GM12878 (cell line): ENCODE data around the gene PFKFB2. TPM values are rescaled to one million over a fixed set of nuclear protein-coding genes. Genes with fewer than 3 reads are reported as not detected.
A peak's percentile ranks its signal among the peaks of the same experiment; 100 is the strongest.

Experiments
- BMI1 ChIP-seq: fragments of 450-650 bp; IDR thresholded peaks from 2 replicates; pipeline ENCODE4 v1.6.1; 2016; ENCODE audit warnings: mild to moderate bottlenecking, moderate library complexity, borderline replicate concordance
- IKZF2 ChIP-seq, 2 experiments: fragments of 450-650 bp; IDR thresholded peaks; 2 replicates each; pipeline ENCODE4 v1.6.1; 2017; ENCODE audit warnings: mild to moderate bottlenecking in 2 of 2, moderate library complexity in 2 of 2
- NBN ChIP-seq: fragments of 450-650 bp; IDR thresholded peaks from 2 replicates; pipeline ENCODE4 v1.6.1; 2016
- polyA plus RNA-seq, 11 experiments: library from polyadenylated mRNA; depleted of rRNA in 4 of 11; unstranded in 6 of 11; stranded (reverse) in 5 of 11; fragments of >200 nt; fragmentation: Nextera tagmentation in 4 of 11; fragmentation: Illumina TruSeq in 1 of 11; extraction: Ambion mirVana in 4 of 11; extraction: Trizol in 1 of 11; gene quantifications; 1 replicate in 1 of 11; 2 replicates in 10 of 11; pipeline versions ENCODE4 v1.2.1 to v1.2.3, GENCODE V29; 2011 to 2016; ENCODE audit warnings: inconsistent platforms in 2 of 11, missing spikeins in 2 of 11, low read depth in 1 of 11
- total RNA-seq, 4 experiments: library from RNA; depleted of rRNA in 3 of 4; stranded (reverse); fragments of >200 nt in 3 of 4; fragmentation: Illumina TruSeq in 1 of 4; extraction: Trizol in 1 of 4; gene quantifications; 2 replicates each; pipeline versions ENCODE4 v1.2.1 to v1.2.3, GENCODE V29; 2013 to 2021
- TF ChIP-seq, protein P1 (sequence below): fragments of 450-650 bp; IDR thresholded peaks from 2 replicates; pipeline ENCODE4 v1.6.1; 2016; ENCODE audit warnings: mild to moderate bottlenecking, moderate library complexity, borderline replicate concordance
- TF ChIP-seq, protein P2 (sequence below): fragments of 450-650 bp; IDR thresholded peaks from 2 replicates; pipeline ENCODE4 v1.6.1; 2017; ENCODE audit warnings: mild to moderate bottlenecking, moderate library complexity

Gene PFKFB2
- total and polyA plus RNA-seq, 10 of the 15 experiments (the other 5 are each of a cell fraction or from before 2014, with no cell fraction given): 0.40 to 1.3 (median 1.0) TPM

DNA sequence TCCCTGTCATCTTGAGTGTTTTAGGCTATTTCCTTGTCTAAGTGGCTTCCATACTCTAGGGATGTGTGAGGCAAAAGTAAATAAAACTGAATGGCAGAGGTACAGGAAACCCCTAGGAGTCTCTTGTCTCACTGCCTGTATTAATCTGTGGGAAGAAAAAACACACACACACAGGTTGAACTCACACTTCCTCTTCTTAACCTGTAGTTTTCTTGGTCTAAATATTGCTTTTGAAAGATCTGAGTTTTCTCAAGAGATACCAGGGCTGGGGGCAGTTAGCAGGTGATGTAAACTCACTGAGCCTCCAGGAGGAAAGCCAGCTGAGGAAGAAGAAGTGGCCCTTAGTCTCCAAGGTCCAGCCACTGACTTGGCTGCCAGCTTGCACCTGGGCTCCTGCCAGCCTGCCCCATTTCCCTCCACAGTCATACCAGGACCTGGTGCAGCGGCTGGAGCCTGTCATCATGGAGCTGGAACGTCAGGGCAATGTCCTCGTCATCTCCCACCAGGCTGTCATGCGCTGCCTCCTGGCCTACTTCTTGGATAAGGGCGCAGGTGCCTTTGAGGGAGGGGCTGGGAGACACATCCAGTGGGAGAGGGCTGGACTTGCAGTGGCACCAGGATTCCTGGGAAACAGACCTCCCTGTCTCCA is 16.9 kb downstream of the PFKFB2 start (continued):
- TF ChIP-seq, protein P1, sequence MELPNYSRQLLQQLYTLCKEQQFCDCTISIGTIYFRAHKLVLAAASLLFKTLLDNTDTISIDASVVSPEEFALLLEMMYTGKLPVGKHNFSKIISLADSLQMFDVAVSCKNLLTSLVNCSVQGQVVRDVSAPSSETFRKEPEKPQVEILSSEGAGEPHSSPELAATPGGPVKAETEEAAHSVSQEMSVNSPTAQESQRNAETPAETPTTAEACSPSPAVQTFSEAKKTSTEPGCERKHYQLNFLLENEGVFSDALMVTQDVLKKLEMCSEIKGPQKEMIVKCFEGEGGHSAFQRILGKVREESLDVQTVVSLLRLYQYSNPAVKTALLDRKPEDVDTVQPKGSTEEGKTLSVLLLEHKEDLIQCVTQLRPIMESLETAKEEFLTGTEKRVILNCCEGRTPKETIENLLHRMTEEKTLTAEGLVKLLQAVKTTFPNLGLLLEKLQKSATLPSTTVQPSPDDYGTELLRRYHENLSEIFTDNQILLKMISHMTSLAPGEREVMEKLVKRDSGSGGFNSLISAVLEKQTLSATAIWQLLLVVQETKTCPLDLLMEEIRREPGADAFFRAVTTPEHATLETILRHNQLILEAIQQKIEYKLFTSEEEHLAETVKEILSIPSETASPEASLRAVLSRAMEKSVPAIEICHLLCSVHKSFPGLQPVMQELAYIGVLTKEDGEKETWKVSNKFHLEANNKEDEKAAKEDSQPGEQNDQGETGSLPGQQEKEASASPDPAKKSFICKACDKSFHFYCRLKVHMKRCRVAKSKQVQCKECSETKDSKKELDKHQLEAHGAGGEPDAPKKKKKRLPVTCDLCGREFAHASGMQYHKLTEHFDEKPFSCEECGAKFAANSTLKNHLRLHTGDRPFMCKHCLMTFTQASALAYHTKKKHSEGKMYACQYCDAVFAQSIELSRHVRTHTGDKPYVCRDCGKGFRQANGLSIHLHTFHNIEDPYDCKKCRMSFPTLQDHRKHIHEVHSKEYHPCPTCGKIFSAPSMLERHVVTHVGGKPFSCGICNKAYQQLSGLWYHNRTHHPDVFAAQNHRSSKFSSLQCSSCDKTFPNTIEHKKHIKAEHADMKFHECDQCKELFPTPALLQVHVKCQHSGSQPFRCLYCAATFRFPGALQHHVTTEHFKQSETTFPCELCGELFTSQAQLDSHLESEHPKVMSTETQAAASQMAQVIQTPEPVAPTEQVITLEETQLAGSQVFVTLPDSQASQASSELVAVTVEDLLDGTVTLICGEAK: no peak
- TF ChIP-seq BMI1 (no peak), NBN (0 out of 2 replicates have a peak, but pooled peaks have one; percentile 15), IKZF2 (IDR thresholded peaks at IDR 0.05) (peak; percentile 12 to 35; a peak in 3 of 4 replicates)
- TF ChIP-seq, protein P2, sequence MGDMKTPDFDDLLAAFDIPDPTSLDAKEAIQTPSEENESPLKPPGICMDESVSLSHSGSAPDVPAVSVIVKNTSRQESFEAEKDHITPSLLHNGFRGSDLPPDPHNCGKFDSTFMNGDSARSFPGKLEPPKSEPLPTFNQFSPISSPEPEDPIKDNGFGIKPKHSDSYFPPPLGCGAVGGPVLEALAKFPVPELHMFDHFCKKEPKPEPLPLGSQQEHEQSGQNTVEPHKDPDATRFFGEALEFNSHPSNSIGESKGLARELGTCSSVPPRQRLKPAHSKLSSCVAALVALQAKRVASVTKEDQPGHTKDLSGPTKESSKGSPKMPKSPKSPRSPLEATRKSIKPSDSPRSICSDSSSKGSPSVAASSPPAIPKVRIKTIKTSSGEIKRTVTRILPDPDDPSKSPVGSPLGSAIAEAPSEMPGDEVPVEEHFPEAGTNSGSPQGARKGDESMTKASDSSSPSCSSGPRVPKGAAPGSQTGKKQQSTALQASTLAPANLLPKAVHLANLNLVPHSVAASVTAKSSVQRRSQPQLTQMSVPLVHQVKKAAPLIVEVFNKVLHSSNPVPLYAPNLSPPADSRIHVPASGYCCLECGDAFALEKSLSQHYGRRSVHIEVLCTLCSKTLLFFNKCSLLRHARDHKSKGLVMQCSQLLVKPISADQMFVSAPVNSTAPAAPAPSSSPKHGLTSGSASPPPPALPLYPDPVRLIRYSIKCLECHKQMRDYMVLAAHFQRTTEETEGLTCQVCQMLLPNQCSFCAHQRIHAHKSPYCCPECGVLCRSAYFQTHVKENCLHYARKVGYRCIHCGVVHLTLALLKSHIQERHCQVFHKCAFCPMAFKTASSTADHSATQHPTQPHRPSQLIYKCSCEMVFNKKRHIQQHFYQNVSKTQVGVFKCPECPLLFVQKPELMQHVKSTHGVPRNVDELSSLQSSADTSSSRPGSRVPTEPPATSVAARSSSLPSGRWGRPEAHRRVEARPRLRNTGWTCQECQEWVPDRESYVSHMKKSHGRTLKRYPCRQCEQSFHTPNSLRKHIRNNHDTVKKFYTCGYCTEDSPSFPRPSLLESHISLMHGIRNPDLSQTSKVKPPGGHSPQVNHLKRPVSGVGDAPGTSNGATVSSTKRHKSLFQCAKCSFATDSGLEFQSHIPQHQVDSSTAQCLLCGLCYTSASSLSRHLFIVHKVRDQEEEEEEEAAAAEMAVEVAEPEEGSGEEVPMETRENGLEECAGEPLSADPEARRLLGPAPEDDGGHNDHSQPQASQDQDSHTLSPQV: no peak
- TF ChIP-seq, all 136 proteins: peak for 5
